Measurements from ENCODE around the gene TTC7B.

TTC7B gene

GRCh38 chr14:90700933-90701776, 115.1 kb downstream of the TTC7B start:
- Histone ChIP-seq H3K36me3 (ENCODE audit: insufficient read depth, low read length) (no peaks in the 10 kb centered on the region), H3K27ac (ENCODE audit: low read depth, low read length) (no peak overlapping the region), H3K9ac (ENCODE audit: low read depth, low read length) (no peak overlapping the region), H3K9me3 (ENCODE audit: insufficient read depth, low read depth, low read length) (no peaks in the 10 kb centered on the region), H3K4me3 (ENCODE audit: low read length) (no peak overlapping the region), H3K27me3 (ENCODE audit: insufficient read depth, low read length) (no peaks in the 10 kb centered on the region), H3K4me1 (ENCODE audit: insufficient read depth, low read length) (0 out of 2 replicates have a peak, but pooled peaks cover 5% of the 10 kb centered on the region)
- 93% methylated on average over 15 of the region's 16 CpGs for WGBS

GRCh38 chr14:90699016-90699415, 117.2 kb downstream of the TTC7B start:
- WGBS: 91% methylated on average over 7 of the region's 7 CpGs
- H3K36me3 ChIP-seq (ENCODE audit: insufficient read depth, low read length): no peaks in the 10 kb centered on the region
- H3K9ac ChIP-seq (ENCODE audit: low read depth, low read length): no peak overlapping the region
- no peak overlapping the region for H3K27ac ChIP-seq (ENCODE audit: low read depth, low read length)
- no peak overlapping the region for H3K4me3 ChIP-seq (ENCODE audit: low read length)
- H3K9me3 ChIP-seq (ENCODE audit: insufficient read depth, low read depth, low read length): no peaks in the 10 kb centered on the region
- no peaks in the 10 kb centered on the region for H3K27me3 ChIP-seq (ENCODE audit: insufficient read depth, low read length)
- 0 out of 2 replicates have a peak, but pooled peaks cover 5% of the 10 kb centered on the region for H3K4me1 ChIP-seq (ENCODE audit: insufficient read depth, low read length)

GRCh38 chr14:90698379-90698869, 117.8 kb downstream of the TTC7B start:
- 0 out of 2 replicates have a peak, but pooled peaks cover 5% of the 10 kb centered on the region for H3K4me1 ChIP-seq (ENCODE audit: insufficient read depth, low read length)
- WGBS: 86% methylated on average over 7 of the region's 7 CpGs
- H3K4me3 ChIP-seq (ENCODE audit: low read length): no peak overlapping the region
- H3K9me3 ChIP-seq (ENCODE audit: insufficient read depth, low read depth, low read length): no peaks in the 10 kb centered on the region
- no peak overlapping the region for H3K9ac ChIP-seq (ENCODE audit: low read depth, low read length)
- H3K36me3 ChIP-seq (ENCODE audit: insufficient read depth, low read length): no peaks in the 10 kb centered on the region
- H3K27ac ChIP-seq (ENCODE audit: low read depth, low read length): no peak overlapping the region
- H3K27me3 ChIP-seq (ENCODE audit: insufficient read depth, low read length): no peaks in the 10 kb centered on the region

GRCh38 chr14:90697577-90698206, 118.5 kb downstream of the TTC7B start:
- Histone ChIP-seq H3K9me3 (ENCODE audit: insufficient read depth, low read depth, low read length) (no peaks in the 10 kb centered on the region), H3K9ac (ENCODE audit: low read depth, low read length) (no peak overlapping the region), H3K4me3 (ENCODE audit: low read length) (no peak overlapping the region), H3K36me3 (ENCODE audit: insufficient read depth, low read length) (no peaks in the 10 kb centered on the region), H3K4me1 (ENCODE audit: insufficient read depth, low read length) (0 out of 2 replicates have a peak, but pooled peaks cover 5% of the 10 kb centered on the region), H3K27ac (ENCODE audit: low read depth, low read length) (no peak overlapping the region), H3K27me3 (ENCODE audit: insufficient read depth, low read length) (no peaks in the 10 kb centered on the region)
- 33% methylated on average over 15 of the region's 15 CpGs for WGBS

- Histone ChIP-seq H3K27ac (ENCODE audit: low read depth, low read length) (0 out of 2 replicates have a peak overlapping the region, but pooled peaks have one; percentile 29), H3K4me3 (ENCODE audit: low read length) (no peak overlapping the region), H3K27me3 (ENCODE audit: insufficient read depth, low read length) (no peaks in the 10 kb centered on the region), H3K9ac (ENCODE audit: low read depth, low read length) (no peak overlapping the region; the same call in 1 of the 2 replicates), H3K9me3 (ENCODE audit: insufficient read depth, low read depth, low read length) (no peaks in the 10 kb centered on the region), H3K36me3 (ENCODE audit: insufficient read depth, low read length) (no peaks in the 10 kb centered on the region), H3K4me1 (ENCODE audit: insufficient read depth, low read length) (0 out of 2 replicates have a peak, but pooled peaks cover 5% of the 10 kb centered on the region)
- 93% methylated on average over 2 of the region's 2 CpGs for WGBS
Observed at GRCh38 chr14:90697132-90697531, 119.1 kb downstream of the TTC7B start.

- H3K9me3 ChIP-seq (ENCODE audit: insufficient read depth, low read depth, low read length): no peaks in the 10 kb centered on the region
Observed at GRCh38 chr14:90696720-90697119, 119.5 kb downstream of the TTC7B start.

GRCh38 chr14:90695997-90696660, 120.1 kb downstream of the TTC7B start:
- Histone ChIP-seq H3K27ac (ENCODE audit: low read depth, low read length) (no peak overlapping the region), H3K4me1 (ENCODE audit: insufficient read depth, low read length) (0 out of 2 replicates have a peak, but pooled peaks cover 5% of the 10 kb centered on the region), H3K4me3 (ENCODE audit: low read length) (no peak overlapping the region), H3K9me3 (ENCODE audit: insufficient read depth, low read depth, low read length) (no peaks in the 10 kb centered on the region), H3K36me3 (ENCODE audit: insufficient read depth, low read length) (no peaks in the 10 kb centered on the region), H3K27me3 (ENCODE audit: insufficient read depth, low read length) (no peaks in the 10 kb centered on the region), H3K9ac (ENCODE audit: low read depth, low read length) (no peak overlapping the region)
- WGBS: 86% methylated on average over 10 of the region's 12 CpGs

More at GRCh38 chr14:90696720-90697119, 119.5 kb downstream of the TTC7B start:
- H3K36me3 ChIP-seq (ENCODE audit: insufficient read depth, low read length): no peaks in the 10 kb centered on the region
- WGBS: 91% methylated on average over 4 of the region's 4 CpGs
- H3K27ac ChIP-seq (ENCODE audit: low read depth, low read length): peak overlapping the region; percentile 29; the same call in 1 of the 2 replicates
- H3K9ac ChIP-seq (ENCODE audit: low read depth, low read length): no peak overlapping the region; the same call in 1 of the 2 replicates
- H3K4me3 ChIP-seq (ENCODE audit: low read length): no peak overlapping the region
- no peaks in the 10 kb centered on the region for H3K27me3 ChIP-seq (ENCODE audit: insufficient read depth, low read length)
- H3K4me1 ChIP-seq (ENCODE audit: insufficient read depth, low read length): 0 out of 2 replicates have a peak, but pooled peaks cover 5% of the 10 kb centered on the region

- H3K36me3 ChIP-seq (ENCODE audit: insufficient read depth, low read length): no peaks in the 10 kb centered on the region
- H3K27ac ChIP-seq (ENCODE audit: low read depth, low read length): no peak overlapping the region
- H3K27me3 ChIP-seq (ENCODE audit: insufficient read depth, low read length): no peaks in the 10 kb centered on the region
- H3K4me1 ChIP-seq (ENCODE audit: insufficient read depth, low read length): 0 out of 2 replicates have a peak, but pooled peaks cover 5% of the 10 kb centered on the region
- no peak overlapping the region for H3K9ac ChIP-seq (ENCODE audit: low read depth, low read length)
- H3K9me3 ChIP-seq (ENCODE audit: insufficient read depth, low read depth, low read length): no peaks in the 10 kb centered on the region
- WGBS: 95% methylated on average over 3 of the region's 3 CpGs
- H3K4me3 ChIP-seq (ENCODE audit: low read length): no peak overlapping the region
Observed at GRCh38 chr14:90693413-90693812, 122.8 kb downstream of the TTC7B start.

- Histone ChIP-seq H3K27me3 (ENCODE audit: insufficient read depth, low read length) (no peaks in the 10 kb centered on the region), H3K9ac (ENCODE audit: low read depth, low read length) (no peak overlapping the region), H3K36me3 (ENCODE audit: insufficient read depth, low read length) (no peaks in the 10 kb centered on the region), H3K4me1 (ENCODE audit: insufficient read depth, low read length) (0 out of 2 replicates have a peak, but pooled peaks cover 5% of the 10 kb centered on the region), H3K27ac (ENCODE audit: low read depth, low read length) (no peak overlapping the region), H3K9me3 (ENCODE audit: insufficient read depth, low read depth, low read length) (no peaks in the 10 kb centered on the region), H3K4me3 (ENCODE audit: low read length) (no peak overlapping the region)
- 85% methylated on average over 1 of the region's 1 CpG for WGBS
Observed at GRCh38 chr14:90692826-90693225, 123.4 kb downstream of the TTC7B start.

GRCh38 chr14:90692061-90692460, 124.2 kb downstream of the TTC7B start:
- no peaks in the 10 kb centered on the region for H3K27me3 ChIP-seq (ENCODE audit: insufficient read depth, low read length)
- H3K36me3 ChIP-seq (ENCODE audit: insufficient read depth, low read length): no peaks in the 10 kb centered on the region
- H3K4me1 ChIP-seq (ENCODE audit: insufficient read depth, low read length): 0 out of 2 replicates have a peak, but pooled peaks cover under 1% of the 10 kb centered on the region
- no peak overlapping the region for H3K4me3 ChIP-seq (ENCODE audit: low read length)
- 94% methylated on average over 2 of the region's 2 CpGs for WGBS
- H3K9ac ChIP-seq (ENCODE audit: low read depth, low read length): no peak overlapping the region
- H3K27ac ChIP-seq (ENCODE audit: low read depth, low read length): no peak overlapping the region
- H3K9me3 ChIP-seq (ENCODE audit: insufficient read depth, low read depth, low read length): no peaks in the 10 kb centered on the region
